Measurements from ENCODE around the gene OPA3.

DNA sequence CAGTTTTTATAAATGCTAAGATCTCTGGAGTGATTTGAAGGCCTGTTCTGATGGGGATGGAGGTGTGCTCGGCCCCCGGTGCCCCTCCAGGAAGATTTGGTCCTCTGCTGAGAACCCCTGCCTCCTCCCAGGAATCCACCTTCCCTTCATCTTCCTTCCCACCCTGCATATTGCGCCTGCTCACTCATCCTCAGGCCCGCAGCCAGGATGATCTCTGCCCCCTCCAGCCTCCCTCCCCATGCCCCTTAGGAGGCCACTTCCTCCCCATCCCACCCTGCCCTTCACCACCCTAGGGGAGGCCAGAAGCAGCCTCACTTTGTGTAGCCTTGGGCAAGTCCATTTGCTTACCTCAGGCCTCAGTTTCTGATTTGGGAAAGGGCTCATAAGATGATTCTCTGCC lies 57.6 kb downstream of the OPA3 start:
- TF ChIP-seq, protein P1, sequence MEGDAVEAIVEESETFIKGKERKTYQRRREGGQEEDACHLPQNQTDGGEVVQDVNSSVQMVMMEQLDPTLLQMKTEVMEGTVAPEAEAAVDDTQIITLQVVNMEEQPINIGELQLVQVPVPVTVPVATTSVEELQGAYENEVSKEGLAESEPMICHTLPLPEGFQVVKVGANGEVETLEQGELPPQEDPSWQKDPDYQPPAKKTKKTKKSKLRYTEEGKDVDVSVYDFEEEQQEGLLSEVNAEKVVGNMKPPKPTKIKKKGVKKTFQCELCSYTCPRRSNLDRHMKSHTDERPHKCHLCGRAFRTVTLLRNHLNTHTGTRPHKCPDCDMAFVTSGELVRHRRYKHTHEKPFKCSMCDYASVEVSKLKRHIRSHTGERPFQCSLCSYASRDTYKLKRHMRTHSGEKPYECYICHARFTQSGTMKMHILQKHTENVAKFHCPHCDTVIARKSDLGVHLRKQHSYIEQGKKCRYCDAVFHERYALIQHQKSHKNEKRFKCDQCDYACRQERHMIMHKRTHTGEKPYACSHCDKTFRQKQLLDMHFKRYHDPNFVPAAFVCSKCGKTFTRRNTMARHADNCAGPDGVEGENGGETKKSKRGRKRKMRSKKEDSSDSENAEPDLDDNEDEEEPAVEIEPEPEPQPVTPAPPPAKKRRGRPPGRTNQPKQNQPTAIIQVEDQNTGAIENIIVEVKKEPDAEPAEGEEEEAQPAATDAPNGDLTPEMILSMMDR (IDR thresholded peaks at IDR 0.05): no peak
- TF ChIP-seq POLR2AphosphoS5 (IDR thresholded peaks at IDR 0.05): no peak
- TF ChIP-seq POLR2A (IDR thresholded peaks at IDR 0.05): no peak
- no peak for TF ChIP-seq EP300 (IDR thresholded peaks at IDR 0.05)

Measured in stomach (tissue), 4 donors.